Stimulated activated CD4-positive, alpha-beta T cell treated with anti-CD3 and anti-CD28 coated beads, Interleukin-1b, Interleukin-23, amount 100 ng/mL, for 24 hours (primary cell): ENCODE data around the gene CCK.

ENCODE experiments used
- DNase-seq, 4 experiments: peaks; one replicate each; pipeline ENCODE4 v3.0.0-alpha.2; 2020; ENCODE audit warnings: low read depth in 4 of 4, low spot score in 1 of 4

CCK gene

GRCh38 chr3:42226470-42227425, 39.2 kb downstream of the CCK start:
- no peak for DNase-seq

- DNase-seq = no peak
Measured at GRCh38 chr3:42225486-42226363, 40.3 kb downstream of the CCK start.

GRCh38 chr3:42224658-42225421, 41.1 kb downstream of the CCK start:
- no peak for DNase-seq

- DNase-seq = no peak
Measured at GRCh38 chr3:42224178-42224577, 41.8 kb downstream of the CCK start.

GRCh38 chr3:42222942-42223693, 42.9 kb downstream of the CCK start:
- DNase-seq = no peak

GRCh38 chr3:42220436-42221121, 45.4 kb downstream of the CCK start:
- DNase-seq = no peak

- DNase-seq = no peak
Measured at GRCh38 chr3:42216931-42217333, 49.1 kb downstream of the CCK start.

- no peak for DNase-seq
Measured at GRCh38 chr3:42216302-42216701, 49.7 kb downstream of the CCK start.

- DNase-seq = no peak
Measured at GRCh38 chr3:42214565-42215283, 51.3 kb downstream of the CCK start.

- no peak for DNase-seq
Measured at GRCh38 chr3:42214064-42214463, 51.9 kb downstream of the CCK start.

GRCh38 chr3:42213417-42213816, 52.6 kb downstream of the CCK start:
- no peak for DNase-seq

- no peak for DNase-seq
Measured at GRCh38 chr3:42210726-42211125, 55.3 kb downstream of the CCK start.

- no peak for DNase-seq
Measured at GRCh38 chr3:42209917-42210316, 56.1 kb downstream of the CCK start.
